ENCODE data around the gene CLEC4G.

DNA sequence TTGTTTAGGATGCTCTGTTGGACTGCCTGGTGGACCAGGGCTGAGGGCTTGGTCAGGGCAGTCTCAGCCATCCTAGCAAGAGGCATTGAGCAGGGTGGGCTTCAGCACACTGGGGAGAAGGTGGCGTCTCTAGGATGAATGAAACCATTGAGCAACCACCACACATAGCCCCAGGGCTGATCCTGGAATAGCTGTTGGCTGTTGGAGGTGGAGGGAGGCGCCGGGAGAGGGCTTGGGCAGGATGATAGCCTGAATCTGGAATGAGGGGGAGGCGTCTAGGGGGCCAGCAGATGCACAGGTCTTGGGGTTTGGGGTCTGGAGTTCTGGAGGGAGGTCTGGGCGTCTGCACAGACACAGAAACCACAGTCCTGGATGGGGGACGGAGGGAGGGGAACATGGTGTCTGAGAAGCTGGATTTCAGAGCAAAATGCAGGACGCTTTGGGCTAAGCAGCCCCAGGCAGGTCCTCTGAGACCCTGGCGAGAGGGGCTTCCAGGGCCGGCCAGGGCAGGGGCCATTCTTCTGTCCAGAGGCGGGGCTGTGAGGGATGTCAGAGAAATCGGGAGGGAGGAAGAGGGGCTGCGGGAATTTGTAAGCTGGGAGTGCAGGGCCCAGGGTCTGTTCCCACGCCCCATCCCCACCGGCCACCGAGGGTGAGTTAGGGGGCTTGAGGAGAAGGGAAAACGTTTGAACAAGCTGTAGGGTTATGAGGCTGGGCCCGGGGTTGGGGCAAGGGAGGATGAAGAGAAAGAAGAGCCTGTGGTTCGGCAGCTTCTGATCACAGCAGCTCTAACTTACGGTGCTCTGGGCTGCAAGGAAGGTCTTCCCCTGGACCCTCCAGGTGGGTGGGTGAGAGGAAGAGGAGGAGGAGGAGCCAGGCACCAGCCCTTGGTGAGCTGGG, 46.1 kb downstream of the CLEC4G start:
- TF ChIP-seq CTCF (IDR thresholded peaks at IDR 0.05; ENCODE audit: borderline replicate concordance, extremely low read depth, low read length, poor library complexity, severe bottlenecking), result no peak
- TF ChIP-seq EZH2 (IDR thresholded peaks at IDR 0.05; ENCODE audit: borderline replicate concordance, low read depth, low read length, severe bottlenecking), result no peak
